Measurements from ENCODE around the gene SSH3. TPM values are rescaled to one million over a fixed set of nuclear protein-coding genes. Genes with fewer than 3 reads are reported as not detected.
A peak's percentile ranks its signal among the peaks of the same experiment; 100 is the strongest.

Gene SSH3
- total RNA-seq, 2 experiments from 2014 or later, result 9.2 to 18.5 TPM

- Histone ChIP-seq H3K79me2 (ENCODE audit: insufficient read depth, low read depth, low read length) (peaks cover 80% of the 10 kb centered on the region), H3K4me3 (ENCODE audit: low read depth, low read length, poor library complexity, severe bottlenecking) (peak overlapping the region; percentile 87), H3K9me3 (ENCODE audit: low read length) (no peaks in the 10 kb centered on the region), H3K4me1 (ENCODE audit: insufficient read depth, low read length, poor library complexity, severe bottlenecking) (peaks cover 86% of the 10 kb centered on the region), H2AFZ (ENCODE audit: low read length) (no peak overlapping the region), H3K36me3 (ENCODE audit: insufficient read depth, low read length) (peaks cover 76% of the 10 kb centered on the region), H3K9me2 (ENCODE audit: insufficient read depth, low read length) (no peaks in the 10 kb centered on the region), H3K4me2 (ENCODE audit: low read length) (peak overlapping the region; percentile 97), H4K20me1 (ENCODE audit: insufficient read depth, low read length) (peaks cover 7% of the 10 kb centered on the region; the same call in 1 of the 2 replicates), H3K27ac (ENCODE audit: low read depth, low read length, poor library complexity, severe bottlenecking) (peak overlapping the region; percentile 98)
- DNase-seq (ENCODE audit: low spot score), result peak; percentile 24
- no TSS peak for BruUV-seq (replicated peaks)
- ChIA-PET CTCF (ENCODE audit: unreplicated experiment) (interaction anchor here (0.7 kb wide), 1 partner anchor 77 kb away, joined by 3 read pairs; no protein-coding TSS in a partner anchor), POLR2A (interaction anchor here (1.6 kb wide), 1 partner anchor 19 kb away, joined by 5 read pairs; no protein-coding TSS in a partner anchor)
- TF ChIP-seq CTCF (conservative IDR thresholded peaks at IDR 0.05; ENCODE audit: low read length), result no peak
- TF ChIP-seq EZH2phosphoT487 (IDR thresholded peaks at IDR 0.05; ENCODE audit: borderline replicate concordance, low read depth, low read length), result no peak
- intact Hi-C loops (cut with micrococcal nuclease; ENCODE audit: unreplicated experiment), result loop anchor here (5.0 kb wide), 2 partner anchors 238 to 378 kb away; partner anchors contain the start of genes CDK2AP2 and PITPNM1
Measured at GRCh38 chr11:67269401-67270255, 33.7 kb upstream of the SSH3 start.

GRCh38 chr11:67270256-67271204 lies 32.8 kb upstream of the SSH3 start:
- peak overlapping the region; percentile 97 for H3K4me2 ChIP-seq (ENCODE audit: low read length)
- H4K20me1 ChIP-seq (ENCODE audit: insufficient read depth, low read length), result peaks cover 7% of the 10 kb centered on the region; the same call in 1 of the 2 replicates
- H3K4me1 ChIP-seq (ENCODE audit: insufficient read depth, low read length, poor library complexity, severe bottlenecking), result peaks cover 86% of the 10 kb centered on the region
- DNase-seq (ENCODE audit: low spot score), result peak; percentile 53
- no peaks in the 10 kb centered on the region for H3K9me2 ChIP-seq (ENCODE audit: insufficient read depth, low read length)
- no peak overlapping the region for H2AFZ ChIP-seq (ENCODE audit: low read length)
- POLR2A ChIA-PET, result interaction anchor here (0.6 to 1.6 kb wide), 3 partner anchors 18 to 191 kb away, joined by 3 to 5 read pairs (median 3); no protein-coding TSS in a partner anchor
- peak overlapping the region; percentile 87 for H3K4me3 ChIP-seq (ENCODE audit: low read depth, low read length, poor library complexity, severe bottlenecking)
- no peaks in the 10 kb centered on the region for H3K9me3 ChIP-seq (ENCODE audit: low read length)
- CTCF ChIA-PET (ENCODE audit: unreplicated experiment), result interaction anchor here (0.6 to 0.7 kb wide), 2 partner anchors 76 to 105 kb away, joined by 3 to 4 read pairs; no protein-coding TSS in a partner anchor
- TSS peak; percentile 11 for BruUV-seq (replicated peaks)
- peaks cover 85% of the 10 kb centered on the region for H3K36me3 ChIP-seq (ENCODE audit: insufficient read depth, low read length)
- peaks cover 89% of the 10 kb centered on the region for H3K79me2 ChIP-seq (ENCODE audit: insufficient read depth, low read depth, low read length)
- TF ChIP-seq EZH2phosphoT487 (IDR thresholded peaks at IDR 0.05; ENCODE audit: borderline replicate concordance, low read depth, low read length), result no peak
- TF ChIP-seq CTCF (conservative IDR thresholded peaks at IDR 0.05; ENCODE audit: low read length), result no peak
- H3K27ac ChIP-seq (ENCODE audit: low read depth, low read length, poor library complexity, severe bottlenecking), result peak overlapping the region; percentile 98
- intact Hi-C loops (cut with micrococcal nuclease; ENCODE audit: unreplicated experiment), result no loop called here

Data from OCI-LY7 (cell line).